Mucosa of rectum (tissue), 2 donors: Measurements from ENCODE around the gene SH2B2.
A peak's percentile ranks its signal among the peaks of the same experiment; 100 is the strongest.

Experiments used
- H3K27ac ChIP-seq, 2 donors: one replicate each; pipeline ENCODE4 v1.7.0; 2013; ENCODE audit warnings: inconsistent platforms in 2 of 2, low read depth in 2 of 2, low read length in 2 of 2
- H3K27me3 ChIP-seq, 2 donors: one replicate each; pipeline ENCODE4 v1.7.0; 2013; ENCODE audit warnings: low read length in 2 of 2; ENCODE audit not compliant: control insufficient read depth in 2 of 2, insufficient read depth in 2 of 2
- H3K36me3 ChIP-seq, 2 donors: one replicate each; pipeline ENCODE4 v1.7.0; 2013; ENCODE audit warnings: low read length in 2 of 2; ENCODE audit not compliant: control insufficient read depth in 2 of 2, insufficient read depth in 2 of 2
- H3K4me1 ChIP-seq, 2 donors: one replicate each; pipeline ENCODE4 v1.7.0; 2013; ENCODE audit warnings: low read length in 2 of 2, mild to moderate bottlenecking in 1 of 2; ENCODE audit not compliant: control insufficient read depth in 2 of 2, insufficient read depth in 2 of 2
- H3K4me3 ChIP-seq, 2 donors: one replicate each; pipeline ENCODE4 v1.7.0; 2013; ENCODE audit warnings: low read length in 2 of 2
- H3K9ac ChIP-seq, 2 donors: one replicate each; pipeline ENCODE4 v1.7.0; 2013; ENCODE audit warnings: low read length in 2 of 2, low read depth in 1 of 2, mild to moderate bottlenecking in 1 of 2
- H3K9me3 ChIP-seq, 2 donors: one replicate each; pipeline ENCODE4 v1.7.0; 2013; ENCODE audit warnings: low read length in 2 of 2; ENCODE audit not compliant: control insufficient read depth in 2 of 2
- donor health status: healthy.
- donor health status: Normal muscosa, but diverticular disease.

Gene SH2B2

GRCh38 chr7:102305414-102306268 lies 19.0 kb downstream of the SH2B2 start:
- H3K9ac ChIP-seq = no peak overlapping the region
- peak overlapping the region in 1 of 2 donors; percentile 81 for H3K27ac ChIP-seq
- H3K4me1 ChIP-seq = peaks cover 9 to 10% of the 10 kb centered on the region in 2 donors
- H3K9me3 ChIP-seq = no peaks in the 10 kb centered on the region
- no peaks in the 10 kb centered on the region for H3K27me3 ChIP-seq
- peaks cover 0 to 2% of the 10 kb centered on the region in 2 donors for H3K36me3 ChIP-seq
- H3K4me3 ChIP-seq = no peak overlapping the region

GRCh38 chr7:102306916-102307677 lies 20.4 kb downstream of the SH2B2 start:
- Histone ChIP-seq H3K36me3 (peaks cover 0 to 2% of the 10 kb centered on the region in 2 donors), H3K9me3 (no peaks in the 10 kb centered on the region), H3K27ac (peak overlapping the region in 1 of 2 donors; percentile 81), H3K4me3 (peak overlapping the region; percentile 31 to 41), H3K4me1 (peaks cover 9 to 10% of the 10 kb centered on the region in 2 donors), H3K9ac (peak overlapping the region in 1 of 2 donors; percentile 21), H3K27me3 (no peaks in the 10 kb centered on the region)

GRCh38 chr7:102310414-102310815 lies 23.7 kb downstream of the SH2B2 start:
- Histone ChIP-seq H3K9ac (no peak overlapping the region), H3K27me3 (no peaks in the 10 kb centered on the region), H3K27ac (no peak overlapping the region), H3K4me3 (no peak overlapping the region), H3K36me3 (peaks cover 0 to 2% of the 10 kb centered on the region in 2 donors), H3K9me3 (no peaks in the 10 kb centered on the region), H3K4me1 (peaks cover 7 to 9% of the 10 kb centered on the region in 2 donors)

- Histone ChIP-seq H3K4me3 (no peak overlapping the region), H3K27ac (no peak overlapping the region), H3K9me3 (no peaks in the 10 kb centered on the region), H3K9ac (no peak overlapping the region), H3K27me3 (no peaks in the 10 kb centered on the region), H3K36me3 (peaks cover 0 to 2% of the 10 kb centered on the region in 2 donors), H3K4me1 (peaks cover 2% of the 10 kb centered on the region in 2 donors)
Measured at GRCh38 chr7:102312317-102312716, 25.6 kb downstream of the SH2B2 start.

- no peaks in the 10 kb centered on the region for H3K9me3 ChIP-seq
- no peak overlapping the region for H3K4me3 ChIP-seq
- no peak overlapping the region for H3K9ac ChIP-seq
- no peaks in the 10 kb centered on the region for H3K27me3 ChIP-seq
- no peaks in the 10 kb centered on the region for H3K4me1 ChIP-seq
- no peak overlapping the region for H3K27ac ChIP-seq
- H3K36me3 ChIP-seq = peaks cover 0 to 2% of the 10 kb centered on the region in 2 donors
Measured at GRCh38 chr7:102313997-102314780, 27.5 kb downstream of the SH2B2 start.

- no peak overlapping the region for H3K27ac ChIP-seq
- no peaks in the 10 kb centered on the region for H3K9me3 ChIP-seq
- H3K36me3 ChIP-seq = no peaks in the 10 kb centered on the region
- H3K9ac ChIP-seq = no peak overlapping the region
- H3K4me3 ChIP-seq = no peak overlapping the region
- H3K4me1 ChIP-seq = no peaks in the 10 kb centered on the region
- H3K27me3 ChIP-seq = no peaks in the 10 kb centered on the region
Measured at GRCh38 chr7:102317231-102318059, 30.8 kb downstream of the SH2B2 start.

GRCh38 chr7:102318482-102318971 lies 31.9 kb downstream of the SH2B2 start:
- Histone ChIP-seq H3K27ac (no peak overlapping the region), H3K4me3 (no peak overlapping the region), H3K9ac (no peak overlapping the region), H3K36me3 (no peaks in the 10 kb centered on the region), H3K9me3 (no peaks in the 10 kb centered on the region), H3K4me1 (no peaks in the 10 kb centered on the region), H3K27me3 (peaks cover 0 to 4% of the 10 kb centered on the region in 2 donors)

- Histone ChIP-seq H3K36me3 (no peaks in the 10 kb centered on the region), H3K4me3 (no peak overlapping the region), H3K9me3 (no peaks in the 10 kb centered on the region), H3K27ac (no peak overlapping the region), H3K27me3 (peaks cover 0 to 4% of the 10 kb centered on the region in 2 donors), H3K9ac (no peak overlapping the region), H3K4me1 (no peaks in the 10 kb centered on the region)
Measured at GRCh38 chr7:102319671-102320070, 33.0 kb downstream of the SH2B2 start.

- Histone ChIP-seq H3K4me3 (no peak overlapping the region), H3K9ac (no peak overlapping the region), H3K4me1 (no peaks in the 10 kb centered on the region), H3K36me3 (no peaks in the 10 kb centered on the region), H3K27me3 (peaks cover 0 to 4% of the 10 kb centered on the region in 2 donors), H3K27ac (no peak overlapping the region), H3K9me3 (no peaks in the 10 kb centered on the region)
Measured at GRCh38 chr7:102320181-102320580, 33.5 kb downstream of the SH2B2 start.
